ENCODE measurements around the gene ZFHX3. TPM values are rescaled to one million over a fixed set of nuclear protein-coding genes. Genes with fewer than 3 reads are reported as not detected.

ZFHX3 gene
- total and polyA plus RNA-seq, 4 donors: 2.6 to 32.7 (median 14.7) TPM

- H3K9me3 ChIP-seq (ENCODE audit: control insufficient read depth in 4 of 4, insufficient read depth in 3 of 4, low read length in 3 of 4): no peaks in the 10 kb centered on the region
- ATAC-seq (ENCODE audit: insufficient read depth, low FRiP score) (no peak), DNase-seq (peak; percentile 73 to 78 (median 77))
- peak overlapping the region in 1 of 2 donors; percentile 71 for H3K9ac ChIP-seq (ENCODE audit: insufficient read depth in 1 of 2, low read length in 2 of 2)
- H3K36me3 ChIP-seq (ENCODE audit: control insufficient read depth in 4 of 4, insufficient read depth in 4 of 4, low read length in 4 of 4): no peaks in the 10 kb centered on the region
- peaks cover 7 to 43% (median 13%) of the 10 kb centered on the region in 5 donors for H3K4me1 ChIP-seq (ENCODE audit: control insufficient read depth in 5 of 5, insufficient read depth in 5 of 5, low read length in 5 of 5)
- H3K4me3 ChIP-seq: no peak overlapping the region
- 5 to 7% methylated on average over 17 of the region's 17 CpGs for WGBS, 2 donors
- TF ChIP-seq, protein P1, sequence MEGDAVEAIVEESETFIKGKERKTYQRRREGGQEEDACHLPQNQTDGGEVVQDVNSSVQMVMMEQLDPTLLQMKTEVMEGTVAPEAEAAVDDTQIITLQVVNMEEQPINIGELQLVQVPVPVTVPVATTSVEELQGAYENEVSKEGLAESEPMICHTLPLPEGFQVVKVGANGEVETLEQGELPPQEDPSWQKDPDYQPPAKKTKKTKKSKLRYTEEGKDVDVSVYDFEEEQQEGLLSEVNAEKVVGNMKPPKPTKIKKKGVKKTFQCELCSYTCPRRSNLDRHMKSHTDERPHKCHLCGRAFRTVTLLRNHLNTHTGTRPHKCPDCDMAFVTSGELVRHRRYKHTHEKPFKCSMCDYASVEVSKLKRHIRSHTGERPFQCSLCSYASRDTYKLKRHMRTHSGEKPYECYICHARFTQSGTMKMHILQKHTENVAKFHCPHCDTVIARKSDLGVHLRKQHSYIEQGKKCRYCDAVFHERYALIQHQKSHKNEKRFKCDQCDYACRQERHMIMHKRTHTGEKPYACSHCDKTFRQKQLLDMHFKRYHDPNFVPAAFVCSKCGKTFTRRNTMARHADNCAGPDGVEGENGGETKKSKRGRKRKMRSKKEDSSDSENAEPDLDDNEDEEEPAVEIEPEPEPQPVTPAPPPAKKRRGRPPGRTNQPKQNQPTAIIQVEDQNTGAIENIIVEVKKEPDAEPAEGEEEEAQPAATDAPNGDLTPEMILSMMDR (IDR thresholded peaks at IDR 0.05; ENCODE audit: control extremely low read depth, extremely low read depth): no peak
- H3K27ac ChIP-seq (ENCODE audit: low read depth in 1 of 2, low read length in 1 of 2): peak overlapping the region in 1 of 2 donors; percentile 46
- H3K27me3 ChIP-seq (ENCODE audit: control insufficient read depth in 3 of 3, insufficient read depth in 3 of 3, low read length in 2 of 3): no peaks in the 10 kb centered on the region
Measured at GRCh38 chr16:73071131-73071940, 23.4 kb upstream of the ZFHX3 start.

DNA sequence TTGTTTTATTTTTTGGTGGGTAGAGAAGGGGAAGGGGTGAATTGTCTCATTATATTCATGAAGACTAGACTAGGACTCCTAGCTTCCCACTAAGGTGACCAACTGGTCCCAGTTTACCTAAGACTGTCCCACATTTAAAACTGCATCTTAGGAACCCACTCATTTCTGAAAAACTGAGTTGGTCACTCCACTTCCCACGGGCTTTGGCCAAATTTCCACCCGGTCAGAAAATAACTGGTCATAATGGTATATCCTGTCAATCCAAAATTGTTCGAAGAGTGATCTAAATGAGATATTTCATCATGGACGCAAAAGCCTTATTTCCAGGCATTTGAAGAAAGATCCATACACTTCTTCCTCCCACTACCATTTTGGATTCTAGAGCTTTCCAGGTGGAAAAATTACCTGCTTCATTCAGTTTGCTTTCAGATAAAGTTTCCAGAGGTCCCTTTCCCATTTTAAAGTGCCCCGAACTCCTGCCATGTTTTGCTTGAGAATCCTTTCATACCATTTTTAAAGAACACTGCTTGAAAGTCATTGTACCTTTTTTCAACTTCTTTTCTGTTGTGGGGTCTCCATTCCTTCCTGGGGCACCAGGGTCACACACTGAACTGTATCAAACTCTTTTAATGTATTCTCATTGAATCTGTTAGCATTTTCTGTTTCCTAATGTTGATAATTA, 21.8 kb upstream of the ZFHX3 start:
- Histone ChIP-seq H3K27ac (ENCODE audit: low read depth in 1 of 2, low read length in 1 of 2) (peak overlapping the region in 1 of 2 donors; percentile 17), H3K9me3 (ENCODE audit: control insufficient read depth in 4 of 4, insufficient read depth in 3 of 4, low read length in 3 of 4) (no peaks in the 10 kb centered on the region), H3K4me3 (no peak overlapping the region), H3K27me3 (ENCODE audit: control insufficient read depth in 3 of 3, insufficient read depth in 3 of 3, low read length in 2 of 3) (peaks cover 0 to 14% (median 8%) of the 10 kb centered on the region in 3 donors), H3K36me3 (ENCODE audit: control insufficient read depth in 4 of 4, insufficient read depth in 4 of 4, low read length in 4 of 4) (no peaks in the 10 kb centered on the region), H3K4me1 (ENCODE audit: control insufficient read depth in 5 of 5, insufficient read depth in 5 of 5, low read length in 5 of 5) (peaks cover 8 to 59% (median 18%) of the 10 kb centered on the region in 5 donors), H3K9ac (ENCODE audit: insufficient read depth in 1 of 2, low read length in 2 of 2) (peak overlapping the region in 1 of 2 donors; percentile 56)
- 87 to 93% methylated on average over 5 of the region's 5 CpGs for WGBS, 2 donors
- DNase-seq (peak in 1 of 3 donors; percentile 22), ATAC-seq (ENCODE audit: insufficient read depth, low FRiP score) (no peak)
- TF ChIP-seq, protein P1 (IDR thresholded peaks at IDR 0.05; ENCODE audit: control extremely low read depth, extremely low read depth): no peak

DNA sequence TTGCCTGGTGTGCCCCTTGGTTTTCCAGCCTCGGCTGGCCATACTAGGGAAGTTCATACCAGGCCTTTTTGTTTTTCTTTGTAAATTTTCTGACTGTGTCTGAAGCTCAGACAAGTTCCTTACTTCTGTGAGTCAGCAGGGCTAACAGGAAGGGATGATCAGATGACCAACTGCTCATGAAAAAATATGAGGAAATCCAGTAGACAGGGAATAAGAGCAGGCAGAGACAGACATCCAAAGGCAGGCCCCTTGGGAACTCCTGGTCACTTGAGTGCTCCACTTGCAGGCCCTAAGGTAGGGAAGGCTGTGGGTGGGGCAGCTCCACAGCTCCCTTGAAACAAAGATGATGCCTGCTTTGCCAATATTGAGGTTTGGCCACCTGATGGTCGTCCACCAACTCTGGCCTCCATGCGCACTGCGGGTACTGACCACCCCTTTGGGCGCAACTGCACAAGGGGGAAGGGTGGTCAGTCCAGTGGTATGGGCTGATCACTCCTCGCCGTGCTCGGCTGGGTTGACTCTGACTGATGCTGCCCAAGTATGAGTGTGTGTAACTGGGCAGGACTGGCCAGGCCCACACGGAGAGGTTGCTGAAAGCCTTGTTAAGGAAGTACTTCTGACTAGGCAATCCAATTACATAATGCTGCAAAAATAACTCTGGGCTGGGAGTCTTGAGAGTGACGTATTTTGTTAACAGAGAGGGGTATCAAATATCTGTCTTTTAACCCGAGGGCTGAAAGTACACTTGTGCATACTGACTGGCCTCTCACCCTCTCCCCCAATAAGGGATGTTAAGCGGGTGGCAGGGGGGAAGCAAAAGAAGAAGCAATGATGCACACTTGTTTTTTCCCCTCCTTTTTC, 20.8 kb upstream of the ZFHX3 start:
- Histone ChIP-seq H3K4me1 (ENCODE audit: control insufficient read depth in 5 of 5, insufficient read depth in 5 of 5, low read length in 5 of 5) (peaks cover 8 to 69% (median 18%) of the 10 kb centered on the region in 5 donors), H3K36me3 (ENCODE audit: control insufficient read depth in 4 of 4, insufficient read depth in 4 of 4, low read length in 4 of 4) (no peaks in the 10 kb centered on the region), H3K4me3 (no peak overlapping the region), H3K9me3 (ENCODE audit: control insufficient read depth in 4 of 4, insufficient read depth in 3 of 4, low read length in 3 of 4) (peaks cover 0 to 2% (median 0%) of the 10 kb centered on the region in 4 donors), H3K27ac (ENCODE audit: low read depth in 1 of 2, low read length in 1 of 2) (peak overlapping the region; percentile 82 to 92), H3K27me3 (ENCODE audit: control insufficient read depth in 3 of 3, insufficient read depth in 3 of 3, low read length in 2 of 3) (peaks cover 0 to 22% (median 17%) of the 10 kb centered on the region in 3 donors), H3K9ac (ENCODE audit: insufficient read depth in 1 of 2, low read length in 2 of 2) (peak overlapping the region in 1 of 2 donors; percentile 55)
- TF ChIP-seq, protein P1 (IDR thresholded peaks at IDR 0.05; ENCODE audit: control extremely low read depth, extremely low read depth): no peak
- 50% methylated on average over 12 of the region's 12 CpGs for WGBS, 2 donors
- ATAC-seq (ENCODE audit: insufficient read depth, low FRiP score) (peak; percentile 71), DNase-seq (peak; percentile 75 to 90 (median 82))
